GM21367 (cell line): ENCODE data around the gene YIF1A.
"Not testable (repeated sequence)": the region's sequence is repeated elsewhere in the genome, so short reads cannot be mapped to it uniquely, and the experiment has no call there.

Source experiments
- ATAC-seq: cut with Tn5 transposase; IDR thresholded peaks from one replicate; pipeline ENCODE4 v1.9.1; 2021; ENCODE audit not compliant: unreplicated experiment

Gene YIF1A

GRCh38 chr11:66311965-66312548 is 23.1 kb upstream of the YIF1A start:
- ATAC-seq, result peak; percentile 59

DNA sequence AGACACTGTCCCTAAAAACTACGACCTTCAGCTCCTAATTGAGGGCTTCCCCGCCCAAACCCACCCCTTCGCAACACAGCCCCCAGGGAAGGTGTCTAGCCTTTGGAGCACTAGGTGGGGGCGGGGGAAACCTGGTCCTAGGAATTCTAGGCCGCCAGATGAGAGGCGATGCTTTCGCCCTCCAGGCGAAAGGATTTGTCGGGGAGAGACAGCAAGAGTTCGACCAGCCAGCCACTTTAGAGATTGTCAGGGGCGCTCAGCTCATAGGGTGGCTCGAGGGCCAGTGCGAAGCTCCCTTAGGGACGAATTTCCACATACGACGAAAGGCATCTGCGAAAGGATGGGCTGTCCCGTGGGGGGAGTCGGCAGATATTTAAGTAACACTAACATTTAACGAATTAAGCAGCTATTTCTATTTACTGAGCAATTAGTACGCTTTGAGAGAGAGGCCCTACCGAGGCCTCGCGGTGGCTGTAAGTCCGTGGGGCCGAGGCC is 22.6 kb upstream of the YIF1A start:
- no peak for ATAC-seq

GRCh38 chr11:66310803-66311440 is 22.0 kb upstream of the YIF1A start:
- ATAC-seq, result not testable (repeated sequence)

DNA sequence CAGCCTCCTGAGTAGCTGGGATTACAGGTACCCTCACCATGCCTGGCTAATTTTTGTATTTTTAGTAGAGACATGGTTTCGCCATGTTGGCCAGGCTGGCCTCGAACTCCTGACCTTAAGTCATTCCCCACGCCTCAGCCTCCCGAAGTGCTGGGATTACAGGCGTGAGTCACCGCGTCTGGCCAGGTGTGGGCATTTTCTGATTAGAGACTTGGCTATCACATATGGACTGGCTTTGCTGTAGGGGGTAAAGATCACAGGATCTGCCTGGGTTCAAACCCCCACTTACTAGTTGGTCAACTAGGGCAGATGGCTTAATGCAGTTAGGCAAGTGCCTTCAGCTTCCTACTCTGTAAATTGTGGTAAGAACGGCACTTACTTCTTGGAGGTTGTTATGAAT is 21.4 kb upstream of the YIF1A start:
- ATAC-seq, result no peak

- no peak for ATAC-seq
Observed at GRCh38 chr11:66309475-66309874, 20.5 kb upstream of the YIF1A start.

GRCh38 chr11:66302656-66303055 is 13.7 kb upstream of the YIF1A start:
- no peak for ATAC-seq

- ATAC-seq, result no peak
Observed at GRCh38 chr11:66299186-66299585, 10.2 kb upstream of the YIF1A start.

- no peak for ATAC-seq
Observed at GRCh38 chr11:66297610-66298009, 8.7 kb upstream of the YIF1A start.

DNA sequence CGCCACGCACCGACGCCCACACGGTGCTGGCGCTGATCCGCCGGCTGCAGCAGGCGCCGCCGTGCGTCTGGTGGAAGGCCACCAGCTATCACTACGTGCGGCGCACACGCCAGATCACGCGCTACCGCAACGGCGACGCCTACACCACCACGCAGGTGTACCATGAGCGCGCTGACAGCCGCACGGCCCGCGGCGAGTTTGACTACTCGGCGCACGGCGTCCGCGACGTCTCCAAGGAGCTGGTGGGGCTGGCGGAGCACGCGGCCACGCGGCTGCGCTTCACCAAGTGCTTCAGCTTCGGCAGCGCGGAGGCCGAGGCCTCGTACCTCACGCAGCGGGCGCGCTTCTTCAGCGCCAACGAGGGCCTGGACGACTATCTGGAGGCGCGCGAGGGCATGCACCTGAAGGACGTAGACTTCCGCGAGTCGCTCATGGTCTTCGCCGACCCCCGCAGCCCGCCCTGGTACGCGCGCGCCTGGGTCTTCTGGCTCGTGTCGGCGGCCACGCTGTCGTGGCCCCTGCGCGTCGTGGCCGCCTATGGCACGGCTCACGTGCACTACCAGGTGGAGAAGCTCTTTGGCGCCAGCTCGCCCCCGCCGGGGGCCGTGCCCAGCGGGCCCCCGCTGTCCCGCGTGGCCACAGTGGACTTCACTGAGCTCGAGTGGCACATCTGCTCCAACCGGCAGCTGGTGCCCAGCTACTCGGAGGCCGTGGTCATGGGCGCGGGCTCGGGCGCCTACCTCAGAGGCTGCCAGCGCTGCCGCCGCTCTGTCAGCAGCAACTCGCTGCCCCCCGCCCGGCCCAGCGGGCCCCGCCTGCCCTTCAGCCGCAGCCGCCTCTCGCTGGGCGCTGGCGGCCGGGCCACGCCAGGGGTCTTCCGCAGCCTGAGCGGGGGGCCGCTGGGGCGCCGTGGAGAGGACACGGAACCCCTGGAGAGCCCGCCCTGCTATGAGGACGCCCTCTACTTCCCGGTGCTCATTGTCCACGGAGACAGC is 6.0 kb upstream of the YIF1A start:
- no peak for ATAC-seq

GRCh38 chr11:66293777-66294625 is 5.1 kb upstream of the YIF1A start:
- ATAC-seq, result no peak

GRCh38 chr11:66293352-66293751 is 4.4 kb upstream of the YIF1A start:
- ATAC-seq, result no peak

GRCh38 chr11:66292543-66293332 is 3.8 kb upstream of the YIF1A start:
- no peak for ATAC-seq

GRCh38 chr11:66291706-66292542 is 3.0 kb upstream of the YIF1A start, which contains the start of gene TMEM151A:
TMEM151A (plus strand) TSS chr11:66291894; CDS start chr11:66292014, 120 bp downstream.
- ATAC-seq, result no peak

- no peak for ATAC-seq
Observed at GRCh38 chr11:66291303-66291705, 2.4 kb upstream of the YIF1A start.

GRCh38 chr11:66290330-66290621 is 1.3 kb upstream of the YIF1A start:
- no peak for ATAC-seq

DNA sequence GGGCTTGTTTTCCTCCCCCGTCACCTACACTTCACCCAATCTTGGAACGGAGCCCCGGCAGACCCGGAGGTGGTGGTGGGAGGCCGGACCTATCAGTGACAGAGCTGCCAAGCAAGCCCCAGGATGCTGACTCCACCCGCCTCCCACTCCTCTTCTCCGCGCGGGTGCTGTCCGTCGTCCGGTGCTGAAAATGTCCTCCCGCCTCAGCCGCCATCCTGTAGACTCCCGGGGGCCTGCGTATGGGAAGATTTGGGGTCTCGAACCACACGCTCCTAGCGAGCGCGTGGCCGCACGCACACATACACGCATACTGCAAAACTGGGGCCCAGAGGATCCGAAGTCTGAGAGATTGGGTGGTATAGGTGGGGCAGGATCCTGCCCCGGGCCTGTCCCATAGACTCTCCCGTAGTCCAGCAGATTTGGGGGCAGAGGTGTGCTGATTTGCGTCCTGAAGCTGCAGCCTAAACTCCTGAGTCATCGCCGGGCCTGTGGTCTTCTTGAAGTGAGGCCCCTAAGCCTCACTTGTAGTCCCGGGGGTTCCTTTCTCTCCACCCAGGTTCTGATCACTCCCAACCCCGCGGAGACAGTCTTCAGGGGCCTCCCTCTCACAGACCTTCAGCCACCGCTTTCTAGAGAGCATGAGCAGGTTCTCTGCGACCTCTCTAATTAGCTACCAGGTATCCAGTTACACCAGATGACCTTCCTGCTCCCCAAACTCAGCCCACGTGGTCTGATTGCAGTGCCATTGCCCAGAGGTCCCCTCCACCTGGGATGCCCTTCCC is 796 bp upstream of the YIF1A start:
- peak; percentile 20 for ATAC-seq

DNA sequence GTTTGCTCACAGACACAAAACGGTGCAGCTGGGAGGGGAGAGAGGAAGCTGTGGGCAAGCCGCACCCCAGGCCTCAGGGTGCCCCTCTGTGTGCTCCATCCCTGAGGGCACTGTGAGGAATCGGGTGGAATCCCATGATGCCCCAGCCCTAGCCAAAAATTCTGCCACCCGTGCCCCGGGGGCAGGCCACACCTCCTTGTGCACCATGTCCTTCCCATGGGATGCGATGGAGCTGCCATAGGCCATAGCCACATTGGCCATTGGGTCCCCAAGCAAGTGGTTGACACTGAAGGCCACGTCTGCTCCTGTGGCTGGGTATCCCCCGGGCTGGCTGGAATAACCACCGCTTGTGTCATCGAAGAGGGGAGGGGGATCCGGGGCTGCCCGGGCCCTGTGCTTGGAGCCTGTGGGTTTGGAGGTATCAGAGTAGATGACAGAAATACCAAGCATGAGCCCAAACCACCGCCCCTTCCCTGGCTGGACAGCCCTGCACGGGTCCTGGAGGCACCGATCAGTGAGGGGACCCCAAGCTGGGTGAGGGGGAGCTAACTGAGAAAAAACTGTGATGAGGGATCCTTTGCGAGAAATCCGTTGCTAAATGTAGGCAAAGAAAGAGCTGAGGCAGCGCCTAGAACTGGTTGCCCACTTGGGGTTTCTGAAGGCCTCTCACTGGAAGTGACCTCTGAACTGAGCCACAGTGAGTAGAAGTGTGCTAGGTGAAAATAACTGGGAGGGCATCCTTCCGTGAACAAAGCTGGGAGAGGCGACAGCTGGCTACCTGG is 863 bp downstream of the YIF1A start:
- ATAC-seq, result no peak
